Measurements from ENCODE around the gene MOV10L1.
A peak's percentile ranks its signal among the peaks of the same experiment; 100 is the strongest.

The MOV10L1 gene

GRCh38 chr22:50169181-50169759 is 79.5 kb downstream of the MOV10L1 start:
- no peaks in the 10 kb centered on the region for H3K36me3 ChIP-seq (ENCODE audit: control insufficient read depth, insufficient read depth, low read length)
- H3K9ac ChIP-seq (ENCODE audit: low read length) = no peak overlapping the region
- H3K27me3 ChIP-seq (ENCODE audit: control insufficient read depth, insufficient read depth, low read length) = peaks cover 46% of the 10 kb centered on the region
- H3K4me1 ChIP-seq (ENCODE audit: control insufficient read depth, insufficient read depth, low read length) = no peaks in the 10 kb centered on the region
- H3K4me3 ChIP-seq (ENCODE audit: low read depth, low read length) = peak overlapping the region; percentile 55
- no peak overlapping the region for H3K27ac ChIP-seq (ENCODE audit: low read depth, low read length)
- no peaks in the 10 kb centered on the region for H3K9me3 ChIP-seq (ENCODE audit: control insufficient read depth, insufficient read depth, low read depth, low read length)

GRCh38 chr22:50169774-50170341 is 80.1 kb downstream of the MOV10L1 start:
- Histone ChIP-seq H3K4me1 (ENCODE audit: control insufficient read depth, insufficient read depth, low read length) (no peaks in the 10 kb centered on the region), H3K4me3 (ENCODE audit: low read depth, low read length) (peak overlapping the region; percentile 55), H3K27ac (ENCODE audit: low read depth, low read length) (no peak overlapping the region), H3K9ac (ENCODE audit: low read length) (no peak overlapping the region), H3K27me3 (ENCODE audit: control insufficient read depth, insufficient read depth, low read length) (peaks cover 46% of the 10 kb centered on the region), H3K9me3 (ENCODE audit: control insufficient read depth, insufficient read depth, low read depth, low read length) (no peaks in the 10 kb centered on the region), H3K36me3 (ENCODE audit: control insufficient read depth, insufficient read depth, low read length) (no peaks in the 10 kb centered on the region)

GRCh38 chr22:50170453-50171318 is 80.9 kb downstream of the MOV10L1 start, which contains the start of gene PANX2:
PANX2 (plus strand) TSS chr22:50170731; CDS start chr22:50170731, 0 bp downstream.
- peak within 1 kb of the TSS; percentile 50 for H3K9ac ChIP-seq (ENCODE audit: low read length)
- H3K4me3 ChIP-seq (ENCODE audit: low read depth, low read length) = peak within 1 kb of the TSS; percentile 87
- peaks cover 46% of the 10 kb centered on the region for H3K27me3 ChIP-seq (ENCODE audit: control insufficient read depth, insufficient read depth, low read length)
- no peak within 1 kb of the TSS for H3K27ac ChIP-seq (ENCODE audit: low read depth, low read length)
- no peaks in the 10 kb centered on the region for H3K9me3 ChIP-seq (ENCODE audit: control insufficient read depth, insufficient read depth, low read depth, low read length)
- no peaks in the 10 kb centered on the region for H3K36me3 ChIP-seq (ENCODE audit: control insufficient read depth, insufficient read depth, low read length)
- H3K4me1 ChIP-seq (ENCODE audit: control insufficient read depth, insufficient read depth, low read length) = peaks cover 2% of the 10 kb centered on the region; the same call in 1 of the 2 replicates

- peaks cover 46% of the 10 kb centered on the region for H3K27me3 ChIP-seq (ENCODE audit: control insufficient read depth, insufficient read depth, low read length)
- H3K9ac ChIP-seq (ENCODE audit: low read length) = no peak overlapping the region
- H3K4me3 ChIP-seq (ENCODE audit: low read depth, low read length) = peak overlapping the region; percentile 87
- H3K36me3 ChIP-seq (ENCODE audit: control insufficient read depth, insufficient read depth, low read length) = no peaks in the 10 kb centered on the region
- H3K4me1 ChIP-seq (ENCODE audit: control insufficient read depth, insufficient read depth, low read length) = peaks cover 7% of the 10 kb centered on the region; the same call in 1 of the 2 replicates
- no peak overlapping the region for H3K27ac ChIP-seq (ENCODE audit: low read depth, low read length)
- no peaks in the 10 kb centered on the region for H3K9me3 ChIP-seq (ENCODE audit: control insufficient read depth, insufficient read depth, low read depth, low read length)
Measured at GRCh38 chr22:50171319-50171964, 81.6 kb downstream of the MOV10L1 start.

- no peak overlapping the region for H3K27ac ChIP-seq (ENCODE audit: low read depth, low read length)
- peaks cover 7% of the 10 kb centered on the region; the same call in 1 of the 2 replicates for H3K4me1 ChIP-seq (ENCODE audit: control insufficient read depth, insufficient read depth, low read length)
- no peaks in the 10 kb centered on the region for H3K9me3 ChIP-seq (ENCODE audit: control insufficient read depth, insufficient read depth, low read depth, low read length)
- peaks cover 44% of the 10 kb centered on the region for H3K27me3 ChIP-seq (ENCODE audit: control insufficient read depth, insufficient read depth, low read length)
- no peak overlapping the region for H3K4me3 ChIP-seq (ENCODE audit: low read depth, low read length)
- no peaks in the 10 kb centered on the region for H3K36me3 ChIP-seq (ENCODE audit: control insufficient read depth, insufficient read depth, low read length)
- H3K9ac ChIP-seq (ENCODE audit: low read length) = no peak overlapping the region
Measured at GRCh38 chr22:50171965-50172421, 82.2 kb downstream of the MOV10L1 start.

GRCh38 chr22:50173311-50173982 is 83.6 kb downstream of the MOV10L1 start:
- Histone ChIP-seq H3K9me3 (ENCODE audit: control insufficient read depth, insufficient read depth, low read depth, low read length) (no peaks in the 10 kb centered on the region), H3K27me3 (ENCODE audit: control insufficient read depth, insufficient read depth, low read length) (peaks cover 32% of the 10 kb centered on the region), H3K4me3 (ENCODE audit: low read depth, low read length) (no peak overlapping the region), H3K27ac (ENCODE audit: low read depth, low read length) (no peak overlapping the region), H3K36me3 (ENCODE audit: control insufficient read depth, insufficient read depth, low read length) (no peaks in the 10 kb centered on the region), H3K9ac (ENCODE audit: low read length) (no peak overlapping the region), H3K4me1 (ENCODE audit: control insufficient read depth, insufficient read depth, low read length) (peaks cover 7% of the 10 kb centered on the region; the same call in 1 of the 2 replicates)

- Histone ChIP-seq H3K27ac (ENCODE audit: low read depth, low read length) (no peak overlapping the region), H3K36me3 (ENCODE audit: control insufficient read depth, insufficient read depth, low read length) (no peaks in the 10 kb centered on the region), H3K4me3 (ENCODE audit: low read depth, low read length) (no peak overlapping the region), H3K9ac (ENCODE audit: low read length) (no peak overlapping the region), H3K9me3 (ENCODE audit: control insufficient read depth, insufficient read depth, low read depth, low read length) (no peaks in the 10 kb centered on the region), H3K27me3 (ENCODE audit: control insufficient read depth, insufficient read depth, low read length) (peaks cover 27% of the 10 kb centered on the region), H3K4me1 (ENCODE audit: control insufficient read depth, insufficient read depth, low read length) (peaks cover 7% of the 10 kb centered on the region; the same call in 1 of the 2 replicates)
Measured at GRCh38 chr22:50173983-50174355, 84.2 kb downstream of the MOV10L1 start.

GRCh38 chr22:50174382-50175190 is 84.8 kb downstream of the MOV10L1 start:
- Histone ChIP-seq H3K27me3 (ENCODE audit: control insufficient read depth, insufficient read depth, low read length) (peaks cover 21% of the 10 kb centered on the region), H3K27ac (ENCODE audit: low read depth, low read length) (no peak overlapping the region), H3K4me3 (ENCODE audit: low read depth, low read length) (no peak overlapping the region), H3K9me3 (ENCODE audit: control insufficient read depth, insufficient read depth, low read depth, low read length) (no peaks in the 10 kb centered on the region), H3K36me3 (ENCODE audit: control insufficient read depth, insufficient read depth, low read length) (no peaks in the 10 kb centered on the region), H3K9ac (ENCODE audit: low read length) (no peak overlapping the region), H3K4me1 (ENCODE audit: control insufficient read depth, insufficient read depth, low read length) (peaks cover 7% of the 10 kb centered on the region; the same call in 1 of the 2 replicates)

- no peak overlapping the region for H3K4me3 ChIP-seq (ENCODE audit: low read depth, low read length)
- H3K9me3 ChIP-seq (ENCODE audit: control insufficient read depth, insufficient read depth, low read depth, low read length) = no peaks in the 10 kb centered on the region
- peaks cover 19% of the 10 kb centered on the region for H3K27me3 ChIP-seq (ENCODE audit: control insufficient read depth, insufficient read depth, low read length)
- no peaks in the 10 kb centered on the region for H3K36me3 ChIP-seq (ENCODE audit: control insufficient read depth, insufficient read depth, low read length)
- no peak overlapping the region for H3K9ac ChIP-seq (ENCODE audit: low read length)
- no peak overlapping the region for H3K27ac ChIP-seq (ENCODE audit: low read depth, low read length)
- peaks cover 7% of the 10 kb centered on the region; the same call in 1 of the 2 replicates for H3K4me1 ChIP-seq (ENCODE audit: control insufficient read depth, insufficient read depth, low read length)
Measured at GRCh38 chr22:50175191-50175461, 85.3 kb downstream of the MOV10L1 start.

Data from HUES6 (cell line).